Panc1 (cell line): ENCODE results near the gene CDIP1. TPM values are rescaled to one million over a fixed set of nuclear protein-coding genes. Genes with fewer than 3 reads are reported as not detected.

Experiments
- ATAC-seq: fragments of 200-7000 bp; cut with Tn5 transposase; 2 replicates; pipeline ENCODE4 v1.9.1; 2020; ENCODE audit warnings: mild to moderate bottlenecking, moderate library complexity
- BruUV-seq: library from RNA; stranded (reverse); fragments of 400-500 nt; replicated peaks from 2 replicates; lab custom pipeline; 2021; lab: Mats Ljungman, UMichigan
- CTCF ChIA-PET: fragments of 300-600 bp; sonication (Branson Sonifier 250); formaldehyde crosslinking; loops from one replicate; lab custom pipeline; 2022; ENCODE audit warnings: antibody characterized with exemption; lab: Charles Lee
- POLR2A ChIA-PET: fragments of 300-600 bp; sonication (Branson Sonifier 250); formaldehyde crosslinking; loops from one replicate; lab custom pipeline; 2022; ENCODE audit warnings: antibody characterized with exemption; lab: Charles Lee
- DNase-seq: peaks from one replicate; pipeline ENCODE4 v3.0.0-alpha.2; 2010; ENCODE audit warnings: low read depth, low spot score
- H3K27ac ChIP-seq: 2 replicates; pipeline ENCODE4 v1.5.1; 2011; ENCODE audit warnings: mild to moderate bottlenecking, low read length, inconsistent platforms
- H3K27me3 ChIP-seq: fragments of 200-500 bp; sonication (Bioruptor generic); 2 replicates; pipeline ENCODE4 v1.6.0; 2014; ENCODE audit warnings: low read length, inconsistent platforms; ENCODE audit not compliant: control insufficient read depth, insufficient read depth
- H3K36me3 ChIP-seq: fragments of 200-500 bp; sonication (Bioruptor generic); 2 replicates; pipeline ENCODE4 v1.5.1; 2014; ENCODE audit warnings: inconsistent platforms, mild to moderate bottlenecking, low read length, moderate library complexity; ENCODE audit not compliant: control insufficient read depth, insufficient read depth
- H3K4me1 ChIP-seq: 2 replicates; pipeline ENCODE4 v1.5.1; 2011; ENCODE audit warnings: inconsistent platforms, mild to moderate bottlenecking, low read length, moderate library complexity; ENCODE audit not compliant: control insufficient read depth, insufficient read depth
- H3K4me3 ChIP-seq, 2 experiments: 2 replicates each; pipeline ENCODE4 v1.5.1; 2011 to 2012; ENCODE audit warnings: low read depth in 2 of 2, low read length in 2 of 2, mild to moderate bottlenecking in 2 of 2, inconsistent platforms in 1 of 2, moderate library complexity in 1 of 2
- H3K9me3 ChIP-seq: fragments of 200-500 bp; sonication (Bioruptor generic); 2 replicates; pipeline ENCODE4 v1.5.1; 2014; ENCODE audit warnings: low read depth, mild to moderate bottlenecking, inconsistent platforms, low read length, moderate library complexity; ENCODE audit not compliant: control insufficient read depth, insufficient read depth
- POLR2AphosphoS5 ChIP-seq: IDR thresholded peaks from 2 replicates; pipeline ENCODE4 v1.6.1; 2012; ENCODE audit warnings: mild to moderate bottlenecking, low read depth, low read length, moderate library complexity
- SIN3A ChIP-seq: IDR thresholded peaks from 2 replicates; pipeline ENCODE4 v1.6.1; 2012; ENCODE audit warnings: low read depth, mild to moderate bottlenecking, low read length, moderate library complexity, borderline replicate concordance; ENCODE audit not compliant: insufficient read depth
- TCF7L2 ChIP-seq: IDR thresholded peaks from 2 replicates; pipeline ENCODE4 v1.6.1; 2011; ENCODE audit warnings: mild to moderate bottlenecking, low read depth, low read length, inconsistent platforms
- in situ Hi-C: cut with HindIII; loops from 2 replicates; pipeline ENCODE4 v1.10.0; 2016; ENCODE audit warnings: low sequenced_read_pairs, low pct_unique_long_range_greater_than_20kb
- intact Hi-C: fragments of 100-400 bp; cut with micrococcal nuclease; formaldehyde crosslinking; loops from one replicate; pipeline ENCODE4 v1.10.0; 2022; ENCODE audit not compliant: unreplicated experiment
- total RNA-seq: library from RNA; stranded (reverse); gene quantifications from one replicate; pipeline ENCODE4 v1.2.1, GENCODE V29; 2021; ENCODE audit not compliant: unreplicated experiment
- TF ChIP-seq, protein P1 (sequence below): fragments of 450-650 bp; IDR thresholded peaks from 2 replicates; pipeline ENCODE4 v1.5.1; 2017; ENCODE audit warnings: mild to moderate bottlenecking
- TF ChIP-seq, protein P2 (sequence below), 2 experiments: IDR thresholded peaks; 2 replicates each; pipeline ENCODE4 v1.6.1; 2011 to 2012; ENCODE audit warnings: low read depth in 2 of 2, control low read depth in 1 of 2, low read length in 1 of 2, mild to moderate bottlenecking in 1 of 2, moderate library complexity in 1 of 2; ENCODE audit not compliant: insufficient read depth in 1 of 2

Gene CDIP1
- total RNA-seq, 1 experiment from 2014 or later, result 26.8 TPM

DNA sequence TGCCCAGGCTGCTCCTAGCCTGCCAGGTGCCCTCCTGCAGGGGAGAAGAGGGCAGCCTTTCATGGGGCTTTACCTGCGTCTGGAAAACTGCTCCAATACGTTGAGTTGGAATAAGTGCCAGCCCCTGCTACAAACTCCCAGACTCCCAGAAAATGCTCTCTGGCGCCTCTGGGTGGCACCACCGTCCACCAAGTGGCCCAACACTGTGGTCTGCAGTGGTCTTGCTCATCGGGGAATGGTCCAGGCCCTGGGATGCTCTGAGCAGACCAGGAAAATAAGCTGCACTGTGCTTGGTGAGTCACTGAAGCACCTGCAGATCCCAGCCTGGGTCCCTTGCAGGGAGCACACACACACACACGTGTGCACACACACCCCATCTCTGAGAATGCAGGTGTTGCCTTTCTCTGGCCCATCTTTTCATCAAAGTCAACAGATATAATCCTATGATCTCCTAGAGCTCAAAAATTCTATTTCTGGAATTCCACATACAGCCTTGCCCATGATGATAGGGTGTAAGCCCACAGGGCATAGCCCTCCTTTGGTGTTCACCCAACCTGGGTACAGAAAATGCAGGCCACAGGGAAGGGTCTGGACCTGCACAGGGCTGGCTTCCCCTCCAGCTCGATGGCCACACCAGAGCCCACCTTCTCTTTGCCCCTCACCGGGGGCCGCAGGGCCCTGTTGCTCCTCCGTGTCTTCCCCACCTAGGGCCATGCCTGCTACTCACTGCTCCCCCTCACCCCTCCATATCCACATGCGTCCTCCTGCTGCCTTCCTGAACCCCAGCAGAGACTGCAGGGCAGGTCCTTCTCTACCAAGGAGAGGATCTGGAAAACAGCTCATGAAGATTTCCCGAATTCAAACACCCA lies 20.5 kb downstream of the CDIP1 start:
- BruUV-seq, result no TSS peak
- no peak for DNase-seq
- POLR2A ChIA-PET, result no interaction called here
- Histone ChIP-seq H3K9me3 (no peaks in the 10 kb centered on the region), H3K27me3 (no peaks in the 10 kb centered on the region), H3K36me3 (no peaks in the 10 kb centered on the region), H3K27ac (no peak overlapping the region), H3K4me3 (no peak overlapping the region), H3K4me1 (no peaks in the 10 kb centered on the region)
- TF ChIP-seq SIN3A (no peak), TCF7L2 (no peak), POLR2AphosphoS5 (no peak)
- TF ChIP-seq, protein P1, sequence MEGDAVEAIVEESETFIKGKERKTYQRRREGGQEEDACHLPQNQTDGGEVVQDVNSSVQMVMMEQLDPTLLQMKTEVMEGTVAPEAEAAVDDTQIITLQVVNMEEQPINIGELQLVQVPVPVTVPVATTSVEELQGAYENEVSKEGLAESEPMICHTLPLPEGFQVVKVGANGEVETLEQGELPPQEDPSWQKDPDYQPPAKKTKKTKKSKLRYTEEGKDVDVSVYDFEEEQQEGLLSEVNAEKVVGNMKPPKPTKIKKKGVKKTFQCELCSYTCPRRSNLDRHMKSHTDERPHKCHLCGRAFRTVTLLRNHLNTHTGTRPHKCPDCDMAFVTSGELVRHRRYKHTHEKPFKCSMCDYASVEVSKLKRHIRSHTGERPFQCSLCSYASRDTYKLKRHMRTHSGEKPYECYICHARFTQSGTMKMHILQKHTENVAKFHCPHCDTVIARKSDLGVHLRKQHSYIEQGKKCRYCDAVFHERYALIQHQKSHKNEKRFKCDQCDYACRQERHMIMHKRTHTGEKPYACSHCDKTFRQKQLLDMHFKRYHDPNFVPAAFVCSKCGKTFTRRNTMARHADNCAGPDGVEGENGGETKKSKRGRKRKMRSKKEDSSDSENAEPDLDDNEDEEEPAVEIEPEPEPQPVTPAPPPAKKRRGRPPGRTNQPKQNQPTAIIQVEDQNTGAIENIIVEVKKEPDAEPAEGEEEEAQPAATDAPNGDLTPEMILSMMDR, result peak; percentile 86
- TF ChIP-seq, protein P2, sequence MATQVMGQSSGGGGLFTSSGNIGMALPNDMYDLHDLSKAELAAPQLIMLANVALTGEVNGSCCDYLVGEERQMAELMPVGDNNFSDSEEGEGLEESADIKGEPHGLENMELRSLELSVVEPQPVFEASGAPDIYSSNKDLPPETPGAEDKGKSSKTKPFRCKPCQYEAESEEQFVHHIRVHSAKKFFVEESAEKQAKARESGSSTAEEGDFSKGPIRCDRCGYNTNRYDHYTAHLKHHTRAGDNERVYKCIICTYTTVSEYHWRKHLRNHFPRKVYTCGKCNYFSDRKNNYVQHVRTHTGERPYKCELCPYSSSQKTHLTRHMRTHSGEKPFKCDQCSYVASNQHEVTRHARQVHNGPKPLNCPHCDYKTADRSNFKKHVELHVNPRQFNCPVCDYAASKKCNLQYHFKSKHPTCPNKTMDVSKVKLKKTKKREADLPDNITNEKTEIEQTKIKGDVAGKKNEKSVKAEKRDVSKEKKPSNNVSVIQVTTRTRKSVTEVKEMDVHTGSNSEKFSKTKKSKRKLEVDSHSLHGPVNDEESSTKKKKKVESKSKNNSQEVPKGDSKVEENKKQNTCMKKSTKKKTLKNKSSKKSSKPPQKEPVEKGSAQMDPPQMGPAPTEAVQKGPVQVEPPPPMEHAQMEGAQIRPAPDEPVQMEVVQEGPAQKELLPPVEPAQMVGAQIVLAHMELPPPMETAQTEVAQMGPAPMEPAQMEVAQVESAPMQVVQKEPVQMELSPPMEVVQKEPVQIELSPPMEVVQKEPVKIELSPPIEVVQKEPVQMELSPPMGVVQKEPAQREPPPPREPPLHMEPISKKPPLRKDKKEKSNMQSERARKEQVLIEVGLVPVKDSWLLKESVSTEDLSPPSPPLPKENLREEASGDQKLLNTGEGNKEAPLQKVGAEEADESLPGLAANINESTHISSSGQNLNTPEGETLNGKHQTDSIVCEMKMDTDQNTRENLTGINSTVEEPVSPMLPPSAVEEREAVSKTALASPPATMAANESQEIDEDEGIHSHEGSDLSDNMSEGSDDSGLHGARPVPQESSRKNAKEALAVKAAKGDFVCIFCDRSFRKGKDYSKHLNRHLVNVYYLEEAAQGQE (IDR thresholded peaks at IDR 0.05; ENCODE audit: insufficient read depth in 1 of 2, low read depth in 2 of 2, low read length in 1 of 2), result no peak
- CTCF ChIA-PET, result no interaction called here
- in situ Hi-C loops, result no loop called here
- intact Hi-C loops, result loop anchor here (5.0 kb wide), 1 partner anchor 69 kb away; no protein-coding TSS in a partner anchor
- peak; percentile 73 for ATAC-seq

DNA sequence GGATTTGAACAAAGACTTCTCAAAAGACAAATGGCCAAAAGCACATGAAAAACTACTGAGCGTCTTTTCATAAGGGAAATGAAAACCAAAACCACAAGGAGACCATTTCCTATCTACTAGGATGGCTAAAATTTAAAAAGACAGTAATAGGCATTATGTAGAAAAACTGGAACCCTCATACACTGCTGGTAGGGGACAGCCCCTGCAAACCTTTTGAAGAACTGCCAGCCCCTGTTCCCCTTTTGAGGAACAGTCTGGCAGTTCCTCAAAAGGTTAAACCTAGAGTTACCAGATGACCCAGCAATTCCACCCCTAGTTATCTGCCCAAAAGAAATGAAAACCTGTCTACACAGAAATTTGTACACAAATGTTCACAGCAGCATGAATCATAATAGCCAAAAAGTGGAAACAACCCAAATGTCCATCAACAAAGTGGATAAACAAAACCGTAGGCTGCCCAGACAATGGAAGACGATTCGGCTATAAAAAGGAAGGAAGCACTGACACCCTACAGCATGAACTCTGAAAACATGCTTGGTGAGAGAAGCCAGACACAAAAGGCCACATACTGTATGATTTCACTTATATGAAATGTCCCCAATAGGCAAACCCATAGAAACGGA lies 22.9 kb downstream of the CDIP1 start:
- Histone ChIP-seq H3K9me3 (no peaks in the 10 kb centered on the region), H3K36me3 (no peaks in the 10 kb centered on the region), H3K4me3 (no peak overlapping the region), H3K4me1 (no peaks in the 10 kb centered on the region), H3K27me3 (no peaks in the 10 kb centered on the region), H3K27ac (no peak overlapping the region)
- no peak for DNase-seq
- CTCF ChIA-PET, result interaction anchor here (0.6 kb wide), 1 partner anchor 70 kb away, joined by 3 read pairs; no protein-coding TSS in a partner anchor
- in situ Hi-C loops, result no loop called here
- TF ChIP-seq TCF7L2 (no peak), SIN3A (no peak), POLR2AphosphoS5 (no peak)
- TF ChIP-seq, protein P2 (IDR thresholded peaks at IDR 0.05; ENCODE audit: insufficient read depth in 1 of 2, low read depth in 2 of 2, low read length in 1 of 2), result no peak
- TF ChIP-seq, protein P1, result no peak
- intact Hi-C loops, result loop anchor here (5.0 kb wide), 1 partner anchor 72 kb away; no protein-coding TSS in a partner anchor
- no peak for ATAC-seq
- no TSS peak for BruUV-seq
- POLR2A ChIA-PET, result no interaction called here
